22Rv1 (cell line): ENCODE data around the gene C2orf76.

Source experiments
- H3K27ac ChIP-seq: fragments of 450-650 bp; 2 replicates; pipeline ENCODE4 v1.5.1; 2017
- ZFX ChIP-seq: fragments of 450-650 bp; IDR thresholded peaks from 2 replicates; pipeline ENCODE4 v1.6.1; 2017; ENCODE audit warnings: antibody characterized with exemption, borderline replicate concordance
- TF ChIP-seq, protein P1 (sequence below): fragments of 450-650 bp; IDR thresholded peaks from 2 replicates; pipeline ENCODE4 v1.5.1; 2017; ENCODE audit warnings: mild to moderate bottlenecking

C2orf76 gene

DNA sequence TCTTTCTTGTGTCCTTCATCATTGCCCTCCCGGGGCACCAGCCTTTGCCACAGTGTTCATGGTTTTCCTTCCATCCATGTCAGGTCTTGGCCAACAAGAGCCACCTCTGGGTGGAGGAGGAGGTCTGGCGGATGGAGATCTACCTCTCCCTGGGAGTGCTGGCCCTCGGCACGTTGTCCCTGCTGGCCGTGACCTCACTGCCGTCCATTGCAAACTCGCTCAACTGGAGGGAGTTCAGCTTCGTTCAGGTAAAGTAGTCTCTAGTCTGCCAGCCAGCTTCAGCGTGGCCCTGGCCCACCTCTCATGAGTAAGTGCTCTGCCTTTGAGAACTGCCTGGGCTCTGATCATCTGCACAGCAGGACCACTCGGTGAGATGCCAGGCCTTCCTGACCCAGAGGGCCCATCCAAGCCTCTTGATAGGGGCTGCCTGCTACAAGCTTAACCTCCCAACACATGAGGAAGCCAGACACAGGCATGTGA is 112.0 kb downstream of the C2orf76 start:
- TF ChIP-seq, protein P1, sequence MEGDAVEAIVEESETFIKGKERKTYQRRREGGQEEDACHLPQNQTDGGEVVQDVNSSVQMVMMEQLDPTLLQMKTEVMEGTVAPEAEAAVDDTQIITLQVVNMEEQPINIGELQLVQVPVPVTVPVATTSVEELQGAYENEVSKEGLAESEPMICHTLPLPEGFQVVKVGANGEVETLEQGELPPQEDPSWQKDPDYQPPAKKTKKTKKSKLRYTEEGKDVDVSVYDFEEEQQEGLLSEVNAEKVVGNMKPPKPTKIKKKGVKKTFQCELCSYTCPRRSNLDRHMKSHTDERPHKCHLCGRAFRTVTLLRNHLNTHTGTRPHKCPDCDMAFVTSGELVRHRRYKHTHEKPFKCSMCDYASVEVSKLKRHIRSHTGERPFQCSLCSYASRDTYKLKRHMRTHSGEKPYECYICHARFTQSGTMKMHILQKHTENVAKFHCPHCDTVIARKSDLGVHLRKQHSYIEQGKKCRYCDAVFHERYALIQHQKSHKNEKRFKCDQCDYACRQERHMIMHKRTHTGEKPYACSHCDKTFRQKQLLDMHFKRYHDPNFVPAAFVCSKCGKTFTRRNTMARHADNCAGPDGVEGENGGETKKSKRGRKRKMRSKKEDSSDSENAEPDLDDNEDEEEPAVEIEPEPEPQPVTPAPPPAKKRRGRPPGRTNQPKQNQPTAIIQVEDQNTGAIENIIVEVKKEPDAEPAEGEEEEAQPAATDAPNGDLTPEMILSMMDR, result no peak
- no peak for TF ChIP-seq ZFX
- no peak overlapping the region for H3K27ac ChIP-seq

DNA sequence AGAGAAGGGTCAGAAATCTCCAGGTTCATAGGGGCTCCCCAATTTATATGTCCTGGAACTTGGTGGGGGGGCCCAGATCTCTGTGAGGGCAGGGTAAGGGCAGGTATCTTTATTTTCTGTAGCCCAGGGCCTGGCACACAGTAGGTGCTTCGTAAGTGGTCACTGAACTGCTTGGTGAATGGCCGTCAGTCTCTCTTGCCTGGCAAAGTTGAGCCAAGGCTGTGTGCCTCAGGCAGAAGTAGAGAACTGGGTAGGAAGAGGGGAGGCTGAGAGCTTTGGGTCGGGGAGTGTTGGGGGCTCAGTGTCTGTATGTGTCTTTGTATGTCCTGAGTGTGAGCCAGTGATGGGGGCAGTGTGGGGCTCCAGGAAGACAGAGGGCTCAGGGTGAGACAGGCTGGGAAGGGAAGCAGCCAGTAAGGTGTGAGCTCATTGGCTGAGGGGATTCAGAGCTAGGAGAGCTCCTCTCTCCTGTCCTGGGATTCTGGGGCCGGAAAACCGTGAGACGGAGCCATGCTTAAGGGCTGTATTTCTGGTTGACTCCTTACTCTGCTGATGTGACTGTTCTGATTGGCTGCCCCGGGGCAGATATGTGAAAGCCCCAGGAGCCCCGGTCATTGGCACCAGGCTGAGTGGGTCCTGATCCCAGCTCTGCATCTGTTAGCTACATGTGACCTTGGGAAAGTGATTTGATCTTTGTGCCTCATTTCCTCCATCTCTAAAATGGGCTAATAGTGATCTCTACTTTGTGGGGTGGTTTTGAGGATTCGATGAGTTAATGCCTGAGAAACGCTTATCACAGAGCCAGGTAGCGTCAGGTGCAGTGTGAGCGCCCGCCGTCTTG is 112.7 kb downstream of the C2orf76 start:
- H3K27ac ChIP-seq, result no peak overlapping the region
- TF ChIP-seq, protein P1, result no peak
- no peak for TF ChIP-seq ZFX

DNA sequence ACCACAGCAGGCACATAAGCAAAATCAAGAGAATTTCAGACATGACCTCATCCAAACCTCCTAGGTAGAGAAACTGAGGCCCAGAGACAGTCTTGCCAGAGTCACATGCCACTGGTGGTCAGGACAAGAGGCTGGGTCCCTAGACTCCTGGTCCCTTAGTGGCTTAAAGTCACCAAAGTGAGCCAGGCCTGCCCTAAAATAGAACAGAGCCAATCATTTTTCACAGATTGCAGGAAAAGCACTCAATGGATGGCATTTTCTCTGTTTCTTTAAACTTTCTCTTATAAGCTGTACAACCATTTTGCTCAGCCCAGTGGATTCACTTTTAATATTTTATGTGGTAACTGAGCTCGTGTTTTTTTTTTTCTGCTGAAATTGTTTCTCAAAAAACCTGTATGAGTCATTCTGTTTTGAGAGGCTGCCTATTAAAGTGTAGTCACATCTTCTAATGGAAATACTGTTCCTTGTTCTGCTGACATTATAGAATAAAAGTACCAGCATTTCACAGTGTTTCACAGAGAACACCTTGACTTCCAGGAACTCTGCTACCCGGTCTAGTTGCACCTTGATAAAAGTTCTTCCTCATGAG is 113.4 kb downstream of the C2orf76 start:
- no peak overlapping the region for H3K27ac ChIP-seq
- TF ChIP-seq ZFX, result no peak
- TF ChIP-seq, protein P1, result no peak
